Ovary (tissue), 3 donors: Measurements from ENCODE around the gene COQ6.

Source experiments
- EP300 ChIP-seq: sonication (generic); formaldehyde crosslinking; IDR thresholded peaks from one replicate; pipeline ENCODE4 v1.6.1; 2017; ENCODE audit warnings: antibody characterized with exemption
- TF ChIP-seq, protein P1 (sequence below), 3 donors: fragments of 450-650 bp in 2 of 3; fragments of 200-600 bp in 1 of 3; IDR thresholded peaks; one replicate each; pipeline versions ENCODE4 v1.5.1 to v1.8.0; 2016 to 2022; ENCODE audit warnings: antibody characterized with exemption in 3 of 3, mild to moderate bottlenecking in 1 of 3
- donor health status: DM: no; HTN: no; CAD: no.

DNA sequence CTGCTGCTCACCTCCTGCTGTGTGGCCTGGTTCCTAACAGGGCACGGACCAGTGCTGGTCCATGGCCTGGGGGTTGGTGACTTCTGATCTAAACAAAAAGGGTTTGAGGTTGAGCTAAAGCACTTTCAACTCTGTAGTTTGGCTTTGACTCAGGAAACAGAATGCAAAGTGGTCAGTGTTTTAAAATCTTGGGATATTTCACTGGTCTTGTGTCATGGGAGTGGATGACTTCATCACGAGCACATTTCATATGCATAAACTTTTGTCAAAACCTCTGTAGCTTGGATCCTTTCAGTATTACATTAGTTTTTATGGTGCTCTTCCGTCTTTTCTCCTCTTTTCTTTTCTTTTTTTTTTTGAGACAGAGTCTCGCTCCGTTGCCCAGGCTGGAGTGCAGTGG lies 25.8 kb upstream of the COQ6 start:
- no peak for TF ChIP-seq EP300
- TF ChIP-seq, protein P1, sequence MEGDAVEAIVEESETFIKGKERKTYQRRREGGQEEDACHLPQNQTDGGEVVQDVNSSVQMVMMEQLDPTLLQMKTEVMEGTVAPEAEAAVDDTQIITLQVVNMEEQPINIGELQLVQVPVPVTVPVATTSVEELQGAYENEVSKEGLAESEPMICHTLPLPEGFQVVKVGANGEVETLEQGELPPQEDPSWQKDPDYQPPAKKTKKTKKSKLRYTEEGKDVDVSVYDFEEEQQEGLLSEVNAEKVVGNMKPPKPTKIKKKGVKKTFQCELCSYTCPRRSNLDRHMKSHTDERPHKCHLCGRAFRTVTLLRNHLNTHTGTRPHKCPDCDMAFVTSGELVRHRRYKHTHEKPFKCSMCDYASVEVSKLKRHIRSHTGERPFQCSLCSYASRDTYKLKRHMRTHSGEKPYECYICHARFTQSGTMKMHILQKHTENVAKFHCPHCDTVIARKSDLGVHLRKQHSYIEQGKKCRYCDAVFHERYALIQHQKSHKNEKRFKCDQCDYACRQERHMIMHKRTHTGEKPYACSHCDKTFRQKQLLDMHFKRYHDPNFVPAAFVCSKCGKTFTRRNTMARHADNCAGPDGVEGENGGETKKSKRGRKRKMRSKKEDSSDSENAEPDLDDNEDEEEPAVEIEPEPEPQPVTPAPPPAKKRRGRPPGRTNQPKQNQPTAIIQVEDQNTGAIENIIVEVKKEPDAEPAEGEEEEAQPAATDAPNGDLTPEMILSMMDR (IDR thresholded peaks at IDR 0.05), result no peak
